ENCODE measurements around the gene KLC4. TPM values are rescaled to one million over a fixed set of nuclear protein-coding genes. Genes with fewer than 3 reads are reported as not detected.

KLC4 gene
- total and polyA plus RNA-seq, 9 donors, result 19.4 to 36.3 (median 26.0) TPM

DNA sequence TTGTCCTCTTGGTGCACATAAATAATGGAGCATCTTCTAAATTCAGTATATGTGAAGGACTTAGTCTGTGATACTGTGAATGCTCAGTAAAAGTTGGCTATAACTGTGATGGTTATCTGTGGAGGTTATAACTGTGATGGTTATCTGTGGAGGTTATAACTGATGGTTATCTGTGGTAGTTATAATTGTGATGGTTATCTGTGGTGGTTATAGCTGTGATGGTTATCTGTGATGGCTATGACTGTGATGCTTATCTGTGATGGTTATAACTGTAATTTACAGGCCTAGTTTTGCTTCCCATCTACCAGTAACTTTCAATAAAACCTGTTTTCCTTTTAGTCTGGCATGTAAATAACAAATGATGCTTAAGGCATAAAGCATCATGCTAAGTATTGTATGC is 33.2 kb downstream of the KLC4 start:
- no peak for DNase-seq
- H3K27me3 ChIP-seq (ENCODE audit: control insufficient read depth, insufficient read depth, low read length), result no peaks in the 10 kb centered on the region
- H3K4me3 ChIP-seq (ENCODE audit: low read length), result no peak overlapping the region
- H3K27ac ChIP-seq (ENCODE audit: low read length), result no peak overlapping the region
- H3K36me3 ChIP-seq (ENCODE audit: control insufficient read depth, insufficient read depth, low read length), result no peaks in the 10 kb centered on the region
- H3K4me1 ChIP-seq (ENCODE audit: control insufficient read depth, insufficient read depth, low read length), result peaks cover 50% of the 10 kb centered on the region
- no peaks in the 10 kb centered on the region for H3K9me3 ChIP-seq (replicated peaks; ENCODE audit: control insufficient read depth, low read depth, low read length)

DNA sequence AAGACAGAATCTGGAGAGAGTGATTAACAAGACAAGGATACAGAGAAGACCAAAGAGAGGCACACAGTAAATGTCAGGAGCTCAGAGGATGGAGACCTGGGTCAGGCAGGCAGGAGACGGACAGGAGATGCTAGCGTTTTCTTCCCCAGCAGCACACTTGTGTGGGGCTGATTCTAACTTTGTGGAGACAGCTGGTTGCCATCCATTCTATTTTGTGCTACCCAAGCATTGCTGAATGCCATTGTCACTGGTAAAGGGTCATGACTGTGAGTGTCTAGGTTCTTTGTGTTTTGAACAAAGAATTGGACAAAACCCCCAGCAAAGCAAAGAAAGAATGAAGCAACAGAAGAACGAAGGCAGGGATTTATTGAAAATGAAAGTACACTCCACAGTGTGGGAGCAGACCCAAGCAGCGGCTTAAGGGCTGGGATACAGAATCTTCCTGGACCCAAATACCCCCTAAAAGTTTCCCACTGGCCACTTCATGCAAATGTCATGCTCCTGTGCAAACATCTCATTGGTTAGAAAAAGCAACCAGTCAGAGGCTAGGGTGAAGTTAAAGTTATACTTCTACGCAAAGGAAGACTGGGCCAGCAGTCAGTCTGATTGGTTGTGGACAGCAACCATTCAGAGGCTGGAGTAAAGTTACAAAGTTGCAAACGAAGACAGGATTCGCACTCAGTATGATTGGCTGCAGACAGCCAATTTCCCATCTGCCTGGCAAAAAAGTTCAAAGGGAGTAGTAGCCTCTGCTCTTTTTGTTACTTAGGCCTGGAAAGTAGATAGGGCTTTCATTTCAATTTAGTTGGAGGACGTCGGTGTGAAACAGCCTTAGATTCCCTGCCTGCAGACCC is 34.2 kb downstream of the KLC4 start:
- H3K36me3 ChIP-seq (ENCODE audit: control insufficient read depth, insufficient read depth, low read length), result no peaks in the 10 kb centered on the region
- peak overlapping the region; percentile 66 for H3K27ac ChIP-seq (ENCODE audit: low read length)
- H3K27me3 ChIP-seq (ENCODE audit: control insufficient read depth, insufficient read depth, low read length), result no peaks in the 10 kb centered on the region
- WGBS (ENCODE audit: insufficient coverage), result 36% methylated on average over 5 of the region's 9 CpGs
- DNase-seq, result peak; percentile 95
- H3K4me3 ChIP-seq (ENCODE audit: low read length), result peak overlapping the region; percentile 11
- peaks cover 50% of the 10 kb centered on the region for H3K4me1 ChIP-seq (ENCODE audit: control insufficient read depth, insufficient read depth, low read length)
- H3K9me3 ChIP-seq (replicated peaks; ENCODE audit: control insufficient read depth, low read depth, low read length), result no peaks in the 10 kb centered on the region

DNA sequence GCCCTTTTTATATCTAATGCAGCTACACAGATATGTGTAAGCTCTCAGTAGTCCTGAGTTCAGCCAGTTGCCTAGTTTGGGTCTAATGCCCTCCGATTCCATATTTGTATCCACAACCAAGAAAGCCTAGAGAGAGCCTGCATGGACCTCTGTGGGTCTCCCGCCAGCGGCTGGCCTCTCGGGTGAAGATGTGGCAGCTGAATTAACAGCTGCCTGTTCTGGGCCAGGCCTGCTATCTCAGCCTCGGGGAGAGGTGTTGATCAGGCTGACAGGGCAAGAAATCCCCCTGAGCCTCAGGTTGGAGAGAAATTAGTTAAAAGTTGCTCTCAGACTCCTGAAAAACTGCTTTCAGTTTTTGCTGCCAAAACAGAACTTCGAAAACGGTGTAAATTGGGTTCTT is 36.5 kb downstream of the KLC4 start:
- Histone ChIP-seq H3K27me3 (ENCODE audit: control insufficient read depth, insufficient read depth, low read length) (no peaks in the 10 kb centered on the region), H3K27ac (ENCODE audit: low read length) (peak overlapping the region; percentile 31), H3K36me3 (ENCODE audit: control insufficient read depth, insufficient read depth, low read length) (no peaks in the 10 kb centered on the region), H3K9me3 (replicated peaks; ENCODE audit: control insufficient read depth, low read depth, low read length) (no peaks in the 10 kb centered on the region), H3K4me3 (ENCODE audit: low read length) (no peak overlapping the region), H3K4me1 (ENCODE audit: control insufficient read depth, insufficient read depth, low read length) (peaks cover 28% of the 10 kb centered on the region)
- 31% methylated on average over 3 of the region's 7 CpGs for WGBS (ENCODE audit: insufficient coverage)
- peak; percentile 18 for DNase-seq

- WGBS (ENCODE audit: insufficient coverage), result 60% methylated on average over 7 of the region's 8 CpGs
- Histone ChIP-seq H3K27me3 (ENCODE audit: control insufficient read depth, insufficient read depth, low read length) (no peaks in the 10 kb centered on the region), H3K27ac (ENCODE audit: low read length) (peak overlapping the region; percentile 31), H3K4me3 (ENCODE audit: low read length) (no peak overlapping the region), H3K9me3 (replicated peaks; ENCODE audit: control insufficient read depth, low read depth, low read length) (no peaks in the 10 kb centered on the region), H3K36me3 (ENCODE audit: control insufficient read depth, insufficient read depth, low read length) (no peaks in the 10 kb centered on the region), H3K4me1 (ENCODE audit: control insufficient read depth, insufficient read depth, low read length) (peaks cover 25% of the 10 kb centered on the region)
- DNase-seq, result peak; percentile 22
These were observed 37.1 kb downstream of the KLC4 start for GRCh38 chr6:43096451-43097097.

DNA sequence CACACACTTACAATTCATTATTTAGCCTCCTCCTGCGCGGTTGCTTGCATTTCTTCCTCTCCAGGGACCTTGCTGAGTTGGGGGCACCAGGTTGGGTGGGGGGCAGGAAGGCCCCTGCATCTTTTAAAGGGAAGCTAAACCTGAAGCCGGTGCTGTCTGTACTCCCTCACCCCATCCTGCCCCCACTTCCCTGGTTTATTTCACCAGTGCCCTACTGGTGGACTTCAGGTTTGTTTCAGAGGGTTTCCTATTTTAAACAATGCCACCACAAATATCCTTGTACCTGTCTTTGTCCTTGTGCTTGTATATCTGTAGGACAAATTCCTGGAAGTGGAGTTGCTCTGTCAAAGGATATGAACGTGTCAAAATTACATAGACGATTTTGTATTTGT is 37.7 kb downstream of the KLC4 start:
- DNase-seq, result no peak
- no peaks in the 10 kb centered on the region for H3K9me3 ChIP-seq (replicated peaks; ENCODE audit: control insufficient read depth, low read depth, low read length)
- no peaks in the 10 kb centered on the region for H3K36me3 ChIP-seq (ENCODE audit: control insufficient read depth, insufficient read depth, low read length)
- H3K4me3 ChIP-seq (ENCODE audit: low read length), result no peak overlapping the region
- WGBS (ENCODE audit: insufficient coverage), result no CpG with 5 or more reads among the region's 5 CpGs
- no peaks in the 10 kb centered on the region for H3K27me3 ChIP-seq (ENCODE audit: control insufficient read depth, insufficient read depth, low read length)
- peaks cover 25% of the 10 kb centered on the region for H3K4me1 ChIP-seq (ENCODE audit: control insufficient read depth, insufficient read depth, low read length)
- peak overlapping the region; percentile 29 for H3K27ac ChIP-seq (ENCODE audit: low read length)

DNA sequence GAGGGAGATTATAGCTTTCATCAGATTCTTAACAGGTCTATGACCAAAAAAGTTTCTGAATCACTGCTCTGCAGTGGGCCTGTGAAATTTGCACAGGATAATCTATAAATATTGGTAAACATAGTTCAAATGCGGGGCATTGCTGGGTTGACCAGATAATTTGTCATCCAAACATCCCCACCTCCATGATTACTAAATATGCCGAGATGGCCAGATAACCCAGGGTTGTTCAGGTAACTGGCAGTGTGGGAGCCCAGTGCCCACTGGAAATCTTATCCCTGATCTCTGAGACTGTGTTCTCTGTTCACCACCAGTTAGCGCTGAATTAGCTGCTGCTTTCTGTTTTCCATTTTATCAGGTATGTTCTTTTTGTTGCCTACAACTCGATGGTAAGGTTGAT is 38.1 kb downstream of the KLC4 start:
- Histone ChIP-seq H3K27me3 (ENCODE audit: control insufficient read depth, insufficient read depth, low read length) (no peaks in the 10 kb centered on the region), H3K4me1 (ENCODE audit: control insufficient read depth, insufficient read depth, low read length) (peaks cover 25% of the 10 kb centered on the region), H3K9me3 (replicated peaks; ENCODE audit: control insufficient read depth, low read depth, low read length) (no peaks in the 10 kb centered on the region), H3K27ac (ENCODE audit: low read length) (no peak overlapping the region), H3K36me3 (ENCODE audit: control insufficient read depth, insufficient read depth, low read length) (no peaks in the 10 kb centered on the region), H3K4me3 (ENCODE audit: low read length) (no peak overlapping the region)
- WGBS (ENCODE audit: insufficient coverage), result 81% methylated on average over 3 of the region's 4 CpGs
- no peak for DNase-seq

- no peak for DNase-seq
- no peaks in the 10 kb centered on the region for H3K9me3 ChIP-seq (replicated peaks; ENCODE audit: control insufficient read depth, low read depth, low read length)
- no peaks in the 10 kb centered on the region for H3K27me3 ChIP-seq (ENCODE audit: control insufficient read depth, insufficient read depth, low read length)
- peaks cover 7% of the 10 kb centered on the region for H3K4me1 ChIP-seq (ENCODE audit: control insufficient read depth, insufficient read depth, low read length)
- no peaks in the 10 kb centered on the region for H3K36me3 ChIP-seq (ENCODE audit: control insufficient read depth, insufficient read depth, low read length)
- H3K27ac ChIP-seq (ENCODE audit: low read length), result no peak overlapping the region
- WGBS (ENCODE audit: insufficient coverage), result no CpG with 5 or more reads among the region's 4 CpGs
- H3K4me3 ChIP-seq (ENCODE audit: low read length), result no peak overlapping the region
These were observed 42.1 kb downstream of the KLC4 start for GRCh38 chr6:43101497-43101896.

DNA sequence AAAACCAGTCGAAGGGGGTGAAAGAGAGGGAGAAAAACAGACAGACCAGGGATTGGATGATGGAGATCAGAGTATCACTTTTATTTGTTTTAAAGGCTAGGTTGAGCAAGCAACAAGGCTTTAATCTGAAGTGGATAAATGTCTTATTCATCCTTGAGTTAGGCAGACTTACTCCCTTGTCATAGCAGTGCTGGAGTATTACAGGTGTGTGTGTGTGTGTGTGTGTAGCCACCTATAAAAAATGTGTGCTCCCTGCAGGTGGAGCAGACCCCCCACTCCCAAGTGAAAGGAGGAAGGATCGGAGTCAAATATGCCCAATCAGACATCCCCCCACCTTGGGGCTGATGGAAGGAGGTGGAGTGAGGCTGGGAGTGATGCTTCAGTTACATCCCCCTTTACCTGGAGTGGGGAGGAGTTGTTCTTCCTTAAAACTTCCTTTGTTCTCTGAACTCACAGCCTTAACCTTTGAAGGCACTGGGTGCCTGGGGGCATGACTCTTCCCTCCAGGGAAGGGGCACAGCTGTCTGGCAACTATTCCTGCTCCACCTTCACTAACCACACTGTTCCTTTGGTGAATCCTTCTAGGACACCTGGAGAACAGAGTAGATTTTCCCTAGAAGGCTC is 43.9 kb downstream of the KLC4 start:
- 33% methylated on average over 1 of the region's 2 CpGs for WGBS (ENCODE audit: insufficient coverage)
- H3K4me3 ChIP-seq (ENCODE audit: low read length), result no peak overlapping the region
- H3K27me3 ChIP-seq (ENCODE audit: control insufficient read depth, insufficient read depth, low read length), result no peaks in the 10 kb centered on the region
- H3K36me3 ChIP-seq (ENCODE audit: control insufficient read depth, insufficient read depth, low read length), result no peaks in the 10 kb centered on the region
- no peaks in the 10 kb centered on the region for H3K9me3 ChIP-seq (replicated peaks; ENCODE audit: control insufficient read depth, low read depth, low read length)
- DNase-seq, result no peak
- no peaks in the 10 kb centered on the region for H3K4me1 ChIP-seq (ENCODE audit: control insufficient read depth, insufficient read depth, low read length)
- no peak overlapping the region for H3K27ac ChIP-seq (ENCODE audit: low read length)

DNA sequence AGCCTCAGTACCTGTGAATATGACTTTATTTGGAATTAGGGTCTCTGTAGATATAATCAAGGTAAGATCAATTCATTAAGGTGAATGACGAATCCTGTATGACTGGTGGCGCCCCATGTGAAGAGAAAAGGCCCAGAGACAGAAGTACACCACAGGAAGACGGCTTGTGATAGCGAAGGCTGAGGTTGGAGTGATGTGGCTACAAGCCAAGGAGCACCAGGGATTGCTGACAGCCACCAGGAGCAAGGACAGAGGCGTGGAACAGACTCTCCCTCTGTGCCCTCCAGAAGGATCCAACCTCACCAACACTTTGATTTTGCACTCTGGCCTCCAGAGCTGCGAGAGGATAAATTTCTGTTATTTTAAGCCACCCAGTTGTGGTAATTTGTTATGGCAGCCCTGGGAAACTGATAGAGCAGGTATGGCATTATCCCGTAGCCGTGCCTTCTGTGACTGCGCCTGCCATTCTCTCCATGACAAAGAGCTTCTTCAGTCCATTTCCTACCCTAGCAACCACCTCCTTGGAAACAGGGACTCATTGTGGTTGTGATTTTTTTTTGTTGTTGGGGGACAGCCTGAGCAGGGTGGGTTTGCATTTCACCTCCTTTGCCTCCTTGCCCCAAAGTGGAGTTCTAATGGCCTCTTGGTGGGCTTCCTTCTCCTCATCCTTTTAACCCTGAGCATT is 46.2 kb downstream of the KLC4 start:
- Histone ChIP-seq H3K9me3 (replicated peaks; ENCODE audit: control insufficient read depth, low read depth, low read length) (no peaks in the 10 kb centered on the region), H3K4me1 (ENCODE audit: control insufficient read depth, insufficient read depth, low read length) (no peaks in the 10 kb centered on the region), H3K36me3 (ENCODE audit: control insufficient read depth, insufficient read depth, low read length) (no peaks in the 10 kb centered on the region), H3K27ac (ENCODE audit: low read length) (no peak overlapping the region), H3K4me3 (ENCODE audit: low read length) (no peak overlapping the region), H3K27me3 (ENCODE audit: control insufficient read depth, insufficient read depth, low read length) (no peaks in the 10 kb centered on the region)
- no peak for DNase-seq
- 100% methylated on average over 2 of the region's 9 CpGs for WGBS (ENCODE audit: insufficient coverage)

Measured in muscle of leg (tissue), 11 donors.